ENCODE results near the gene FRMD5.

DNA sequence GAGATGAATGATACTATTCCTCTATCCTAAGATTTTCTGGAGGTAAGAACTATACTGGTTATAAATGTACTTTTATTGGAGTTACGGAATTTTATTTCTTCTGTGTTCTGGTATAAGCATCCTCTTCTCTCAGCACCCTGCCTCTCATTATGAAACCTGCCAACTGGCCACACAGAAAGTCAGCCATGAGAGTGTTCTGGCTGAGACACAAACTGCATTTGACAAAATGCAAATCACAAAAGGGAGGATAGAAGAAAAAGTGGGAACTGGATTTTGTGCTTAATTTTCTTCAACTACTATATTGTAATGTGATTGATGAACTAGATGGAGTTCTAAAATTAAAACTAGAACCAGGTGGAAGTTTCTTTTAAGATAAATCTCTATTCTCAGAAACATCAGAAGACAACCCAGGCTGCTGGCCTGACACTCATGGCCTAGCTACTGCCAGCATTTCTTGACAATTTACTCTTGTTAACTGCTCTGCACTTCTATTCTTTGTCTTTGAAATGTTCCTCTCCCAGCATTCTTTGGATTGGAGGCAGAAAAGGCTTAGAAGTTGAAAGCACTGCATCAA is 225.2 kb downstream of the FRMD5 start:
- no peak for TF ChIP-seq EZH2 (IDR thresholded peaks at IDR 0.05; ENCODE audit: low read depth)
- TF ChIP-seq, protein P1, sequence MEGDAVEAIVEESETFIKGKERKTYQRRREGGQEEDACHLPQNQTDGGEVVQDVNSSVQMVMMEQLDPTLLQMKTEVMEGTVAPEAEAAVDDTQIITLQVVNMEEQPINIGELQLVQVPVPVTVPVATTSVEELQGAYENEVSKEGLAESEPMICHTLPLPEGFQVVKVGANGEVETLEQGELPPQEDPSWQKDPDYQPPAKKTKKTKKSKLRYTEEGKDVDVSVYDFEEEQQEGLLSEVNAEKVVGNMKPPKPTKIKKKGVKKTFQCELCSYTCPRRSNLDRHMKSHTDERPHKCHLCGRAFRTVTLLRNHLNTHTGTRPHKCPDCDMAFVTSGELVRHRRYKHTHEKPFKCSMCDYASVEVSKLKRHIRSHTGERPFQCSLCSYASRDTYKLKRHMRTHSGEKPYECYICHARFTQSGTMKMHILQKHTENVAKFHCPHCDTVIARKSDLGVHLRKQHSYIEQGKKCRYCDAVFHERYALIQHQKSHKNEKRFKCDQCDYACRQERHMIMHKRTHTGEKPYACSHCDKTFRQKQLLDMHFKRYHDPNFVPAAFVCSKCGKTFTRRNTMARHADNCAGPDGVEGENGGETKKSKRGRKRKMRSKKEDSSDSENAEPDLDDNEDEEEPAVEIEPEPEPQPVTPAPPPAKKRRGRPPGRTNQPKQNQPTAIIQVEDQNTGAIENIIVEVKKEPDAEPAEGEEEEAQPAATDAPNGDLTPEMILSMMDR (conservative IDR thresholded peaks at IDR 0.05) = no peak
